HG03469 (cell line): Measurements from ENCODE around the gene RASL11B.

ENCODE experiments used
- ATAC-seq: cut with Tn5 transposase; IDR thresholded peaks from one replicate; pipeline ENCODE4 v1.9.1; 2021; ENCODE audit warnings: mild to moderate bottlenecking, moderate library complexity, moderate number of reproducible peaks; ENCODE audit not compliant: unreplicated experiment

Gene RASL11B

DNA sequence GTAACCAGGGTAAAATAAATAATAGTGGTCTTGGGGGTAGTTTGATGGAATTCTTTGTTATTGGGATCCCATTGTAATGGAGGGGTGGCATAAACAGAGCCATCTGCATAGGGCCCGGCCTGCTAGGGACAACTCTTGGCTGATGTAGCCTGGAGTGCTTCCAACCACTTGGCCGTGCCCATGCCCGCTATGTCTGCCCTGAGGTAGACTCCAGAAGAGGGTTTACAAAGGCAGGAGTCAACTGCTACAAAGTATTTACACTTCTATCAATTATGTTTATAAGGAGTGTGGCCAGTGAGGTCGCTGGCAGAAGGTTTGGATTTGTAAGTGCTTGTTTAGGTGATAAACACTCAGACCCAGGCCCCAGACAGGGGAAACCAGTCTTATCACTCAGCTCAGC is 8.1 kb downstream of the RASL11B start:
- no peak for ATAC-seq

DNA sequence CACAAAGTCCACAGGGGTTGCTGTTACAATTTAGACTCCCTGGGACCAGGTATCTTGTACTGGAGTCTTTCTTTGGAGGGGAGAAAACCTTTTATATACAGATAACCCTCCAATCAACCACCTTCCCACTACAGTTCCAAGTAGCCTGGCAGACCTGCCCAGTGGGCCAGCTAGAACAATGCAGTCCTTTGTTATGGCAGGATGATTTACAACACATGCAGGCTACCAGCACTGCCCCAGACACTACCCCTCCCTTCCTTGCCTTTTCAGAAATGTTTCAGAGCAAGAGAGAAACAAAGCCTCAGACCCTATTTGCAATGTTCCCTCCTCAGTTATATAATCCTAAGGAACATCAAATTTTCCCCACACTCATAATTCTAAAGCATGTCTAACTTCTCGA is 11.1 kb downstream of the RASL11B start:
- no peak for ATAC-seq

DNA sequence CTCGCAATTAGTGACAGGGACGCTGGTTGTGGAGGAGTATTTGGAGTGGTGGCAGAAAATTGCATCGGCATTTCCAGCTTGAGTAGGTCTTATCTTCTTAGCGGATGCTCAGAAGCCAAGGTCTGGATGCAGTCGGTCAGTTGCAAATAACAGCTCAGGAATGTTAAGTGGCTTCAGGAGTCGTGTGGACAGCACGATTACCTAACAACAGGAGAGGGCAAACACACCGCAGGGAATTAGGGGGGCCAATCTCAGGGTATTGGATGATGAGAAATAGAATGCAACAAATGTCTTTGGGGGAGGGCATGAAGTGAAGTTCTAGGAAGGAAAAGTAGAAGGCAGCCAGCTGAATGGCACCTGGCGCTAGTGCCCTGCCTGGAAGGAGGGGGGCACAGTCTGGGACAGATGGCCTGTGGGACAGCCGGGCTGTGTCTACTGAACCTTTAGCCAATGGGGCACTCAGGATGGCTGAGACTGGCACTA is 11.8 kb downstream of the RASL11B start:
- ATAC-seq: no peak

DNA sequence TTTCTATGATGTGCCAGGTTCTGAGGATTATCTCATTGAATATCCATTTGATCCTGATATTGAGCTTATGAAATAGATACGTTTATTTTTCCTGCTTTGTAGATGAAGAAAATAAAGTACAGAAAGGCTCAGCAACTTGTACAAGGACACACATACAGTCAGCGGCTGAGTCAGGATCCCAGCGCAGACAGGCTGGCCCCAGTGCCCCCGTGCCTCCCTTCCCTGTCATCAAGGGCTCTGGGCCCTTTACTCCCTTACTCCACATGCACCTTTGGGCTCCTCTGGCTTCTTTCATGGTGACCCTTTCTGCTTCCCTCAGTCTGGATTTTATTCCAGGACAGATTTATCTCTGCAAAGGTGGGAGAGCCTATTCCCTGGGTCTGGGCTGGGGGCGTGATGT is 12.8 kb downstream of the RASL11B start:
- no peak for ATAC-seq

DNA sequence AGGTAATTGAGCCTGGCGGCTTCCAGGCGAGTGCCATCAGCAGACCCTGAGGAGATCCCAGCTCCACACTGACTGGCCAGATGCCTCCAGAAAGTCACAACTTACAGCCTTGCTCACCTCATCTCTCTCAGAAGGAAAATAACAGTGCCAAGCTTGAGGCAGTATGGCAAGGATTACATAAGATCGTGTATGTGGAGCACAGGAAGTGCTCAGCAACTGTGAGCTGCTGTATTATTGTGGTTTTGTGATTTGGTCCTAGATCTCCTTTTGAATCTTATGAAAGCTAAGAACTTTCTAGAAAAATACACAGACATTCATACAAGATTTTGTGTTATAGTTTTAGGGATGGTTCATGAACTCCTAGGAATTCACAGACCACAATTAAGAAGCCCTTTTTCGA is 14.0 kb downstream of the RASL11B start:
- no peak for ATAC-seq

DNA sequence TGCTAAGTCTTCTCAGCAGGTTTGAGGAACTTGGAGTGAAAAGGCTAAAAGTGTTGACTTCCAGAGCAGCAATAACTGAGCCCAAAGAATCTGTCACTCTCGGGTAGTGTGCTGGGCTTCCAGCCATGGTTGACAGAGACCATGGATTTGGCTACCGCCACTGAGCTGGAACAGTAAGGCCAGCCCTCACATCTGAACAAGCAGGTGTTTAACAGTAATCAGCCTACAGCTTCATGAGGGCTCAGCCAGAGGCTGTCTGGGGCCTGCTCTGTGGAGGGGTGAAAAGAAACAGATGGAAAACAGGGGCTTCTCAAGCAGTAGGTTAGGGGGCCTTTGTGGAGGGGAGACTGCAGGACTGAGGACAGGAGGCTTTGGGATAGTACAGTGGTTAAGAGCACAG is 14.9 kb downstream of the RASL11B start:
- no peak for ATAC-seq

DNA sequence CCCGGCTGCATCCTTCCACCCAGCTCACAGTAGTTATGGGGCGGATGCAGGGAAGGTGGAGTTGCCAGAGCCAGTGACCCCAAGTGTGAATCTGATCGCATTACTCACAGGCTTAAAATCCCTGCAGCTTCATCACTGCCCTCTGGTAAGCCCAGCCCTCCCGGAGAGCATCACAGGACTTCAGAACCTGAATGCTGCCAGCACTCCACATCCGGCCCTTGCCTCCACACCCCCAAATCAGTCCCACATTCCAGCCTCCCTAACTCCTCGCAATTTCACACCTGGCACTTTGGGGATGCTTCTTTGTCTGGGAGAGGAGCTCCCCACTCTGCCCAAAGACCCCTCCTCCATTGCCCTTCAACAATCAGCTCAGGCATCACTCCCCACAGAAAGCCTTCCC is 15.6 kb downstream of the RASL11B start:
- ATAC-seq: no peak

DNA sequence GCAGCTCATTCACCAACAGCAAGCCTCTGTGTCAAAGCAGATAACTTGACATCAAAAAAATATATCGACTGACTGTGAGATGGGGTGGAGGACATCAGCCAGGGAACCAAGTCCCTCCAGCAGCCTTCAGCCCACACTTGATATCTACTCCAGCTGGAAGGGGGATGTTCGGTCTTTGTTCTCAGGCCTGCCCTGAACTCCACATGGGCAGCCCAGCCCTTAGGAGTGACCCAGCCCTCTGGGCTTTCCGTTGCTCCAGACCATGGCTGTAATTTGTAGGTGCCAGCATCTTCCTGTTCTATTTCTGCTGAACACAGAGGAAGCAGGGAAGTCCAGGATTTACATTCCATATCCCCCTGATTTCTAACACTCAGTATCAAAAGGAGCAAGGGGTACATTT is 17.4 kb downstream of the RASL11B start:
- ATAC-seq: no peak

DNA sequence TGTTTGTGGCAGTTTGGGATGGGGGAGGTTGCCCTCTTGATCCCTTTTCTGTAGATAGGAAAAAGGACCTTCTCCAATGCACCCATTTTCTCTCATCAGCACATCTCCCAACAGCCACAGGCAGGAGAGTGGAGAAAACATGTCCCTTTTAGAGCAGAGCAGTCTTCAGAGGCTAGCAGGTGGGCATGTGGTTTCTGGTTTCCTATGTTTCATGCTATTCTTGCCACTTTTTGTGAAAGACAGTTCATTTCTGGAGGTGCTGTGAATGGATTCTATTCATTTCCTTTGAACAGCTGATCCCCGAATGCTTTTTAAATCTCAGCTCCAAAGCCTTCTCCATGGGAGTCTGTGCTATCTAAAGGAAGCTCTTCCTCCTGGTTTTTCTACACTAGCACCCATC is 18.9 kb downstream of the RASL11B start:
- no peak for ATAC-seq

DNA sequence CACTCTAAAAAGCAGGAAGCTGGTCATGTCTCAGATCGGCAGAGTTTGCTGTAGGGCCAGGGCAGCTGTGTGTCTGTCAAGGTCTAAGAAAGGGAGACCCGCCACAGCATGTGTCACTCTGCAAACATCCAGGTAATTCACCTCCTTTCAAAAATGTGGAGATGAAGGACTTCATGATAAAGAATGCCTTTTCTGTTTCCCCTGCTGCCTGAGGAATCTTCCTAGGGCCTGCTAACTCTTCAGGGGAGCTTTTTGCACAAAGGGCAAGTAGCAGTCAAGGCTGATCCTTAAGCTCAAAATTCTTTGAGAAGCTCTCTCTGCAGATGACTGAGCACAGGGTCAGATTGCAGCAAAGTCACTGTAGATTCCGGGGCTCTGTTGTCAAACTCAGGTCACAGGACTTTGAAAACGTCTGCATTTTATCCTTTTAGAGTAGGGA is 21.1 kb downstream of the RASL11B start:
- no peak for ATAC-seq

DNA sequence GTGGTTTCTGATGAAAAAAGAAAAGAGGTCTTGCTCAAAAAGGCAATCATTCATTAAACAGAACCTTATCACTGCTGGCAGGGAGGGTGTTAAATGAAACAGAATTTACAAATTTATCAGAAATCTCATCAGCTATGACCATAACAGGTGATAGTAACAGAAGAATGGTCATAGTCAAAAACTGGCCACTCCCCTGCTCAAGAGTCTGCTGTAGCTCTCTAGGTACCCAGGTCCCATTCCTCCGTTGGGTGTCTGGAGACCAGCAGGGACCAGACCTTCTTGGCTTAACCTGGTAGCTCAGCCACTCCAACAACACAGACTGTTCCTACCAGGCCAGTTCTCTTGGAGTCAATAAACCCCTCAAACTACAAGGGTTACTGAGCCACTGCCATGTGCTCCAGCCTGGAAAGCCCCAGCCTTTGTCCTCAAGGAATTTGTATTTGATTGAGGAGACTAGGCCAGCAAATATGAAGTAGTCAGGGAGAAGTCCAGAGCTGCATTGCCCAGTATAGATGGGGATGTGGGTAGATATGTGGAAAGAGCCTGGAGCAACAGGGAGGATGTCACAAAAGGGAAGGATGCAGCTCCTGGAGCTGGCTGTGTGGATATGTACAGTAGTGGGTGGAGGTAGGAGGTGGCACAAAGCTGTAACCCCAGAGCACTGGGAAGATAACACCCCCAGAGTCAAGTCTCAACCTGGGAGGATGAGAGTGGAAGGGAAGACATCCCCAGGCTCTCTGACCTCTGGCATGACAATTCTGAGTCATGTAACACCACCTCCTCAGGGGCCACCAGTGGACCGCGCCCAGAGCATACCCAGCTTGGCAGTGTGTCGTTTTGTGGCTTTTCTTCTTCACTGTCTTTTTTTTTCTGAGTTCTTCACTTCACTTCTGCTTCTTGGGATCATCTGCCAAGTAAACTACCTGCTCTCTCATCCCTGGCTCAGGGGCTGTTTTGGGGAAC is 21.9 kb downstream of the RASL11B start:
- ATAC-seq: no peak

DNA sequence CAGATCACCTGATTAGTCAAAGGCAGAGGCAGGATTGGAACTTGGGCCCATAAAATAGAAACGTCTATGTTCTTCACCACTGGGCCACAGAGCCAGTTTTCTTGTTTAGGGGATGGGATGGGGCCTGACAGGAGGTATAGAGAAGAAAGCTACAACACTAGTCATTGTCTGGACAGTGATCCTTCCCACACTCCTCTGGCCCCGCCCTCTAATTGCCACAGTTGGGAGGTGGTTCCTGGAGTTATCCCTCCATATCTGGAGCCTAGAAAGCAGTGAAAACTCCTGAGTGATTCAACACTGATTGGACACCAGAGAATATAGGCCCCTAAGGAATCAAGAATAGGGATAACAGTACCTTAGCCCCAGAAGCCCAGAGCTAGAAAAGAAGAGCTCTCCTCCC is 22.9 kb downstream of the RASL11B start:
- no peak for ATAC-seq

DNA sequence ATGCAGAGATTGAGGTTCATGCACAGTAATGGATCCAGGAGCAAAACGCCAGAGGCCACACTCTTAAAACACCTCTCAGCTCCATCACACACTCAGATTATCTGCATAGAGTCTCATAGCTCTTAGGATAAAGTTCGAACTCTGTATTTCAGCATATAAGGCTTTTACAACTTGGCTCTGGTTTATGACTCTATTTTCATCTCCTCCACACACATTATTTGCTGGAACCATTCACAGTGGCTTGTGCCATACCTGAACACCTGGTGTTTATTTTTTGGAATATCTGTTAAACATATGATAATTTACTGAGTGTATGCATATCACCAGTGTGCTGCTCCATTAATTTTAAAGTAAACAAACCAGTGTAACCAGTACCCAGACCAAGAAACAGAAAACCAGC is 27.2 kb downstream of the RASL11B start:
- ATAC-seq: no peak

DNA sequence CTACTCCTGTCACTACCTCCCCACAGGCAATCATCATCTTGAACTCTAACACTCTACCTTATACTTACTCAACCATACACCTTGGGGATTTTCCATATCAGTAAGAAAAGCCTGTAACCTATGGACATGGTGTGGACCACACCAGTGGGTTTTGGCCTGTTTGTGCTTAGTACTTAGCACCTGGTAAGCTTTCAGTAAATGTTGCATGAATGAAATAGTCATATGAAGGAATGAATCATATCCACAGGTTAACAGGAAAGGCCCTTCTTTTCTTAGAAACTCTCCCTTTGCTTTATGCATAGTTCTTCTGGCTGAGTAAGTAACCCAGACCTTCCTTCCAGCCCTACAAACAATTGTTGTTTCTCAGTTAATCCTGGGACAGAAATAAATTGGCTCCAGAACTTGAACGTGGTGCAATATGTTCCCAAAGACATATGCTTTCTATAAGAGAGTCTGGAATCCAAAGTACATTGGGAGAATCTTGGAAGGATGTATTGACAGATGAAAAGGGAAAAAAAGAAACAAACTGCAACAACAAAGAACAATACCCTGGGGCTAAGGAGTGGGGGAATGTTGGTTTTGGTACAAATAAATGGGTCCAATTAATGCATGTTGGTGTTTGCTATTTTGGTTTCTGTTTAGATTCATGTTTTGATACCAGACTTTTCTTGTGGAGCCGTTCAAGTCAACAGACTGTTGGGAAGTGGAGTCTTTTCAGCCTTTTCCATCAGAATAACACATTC is 27.8 kb downstream of the RASL11B start:
- no peak for ATAC-seq

DNA sequence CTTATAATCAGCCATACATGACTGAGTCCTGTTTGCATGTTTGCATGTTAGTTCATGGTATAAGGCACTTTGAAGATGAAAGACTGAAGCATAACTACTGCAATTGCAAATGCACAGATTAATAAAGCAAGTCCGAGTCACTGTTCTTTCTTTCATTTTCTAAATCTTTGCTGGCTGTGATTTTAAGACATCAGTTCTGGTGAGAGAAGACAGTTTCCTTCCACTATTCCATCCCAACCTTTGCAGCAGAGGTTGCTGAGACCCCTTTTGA is 28.3 kb downstream of the RASL11B start:
- no peak for ATAC-seq

DNA sequence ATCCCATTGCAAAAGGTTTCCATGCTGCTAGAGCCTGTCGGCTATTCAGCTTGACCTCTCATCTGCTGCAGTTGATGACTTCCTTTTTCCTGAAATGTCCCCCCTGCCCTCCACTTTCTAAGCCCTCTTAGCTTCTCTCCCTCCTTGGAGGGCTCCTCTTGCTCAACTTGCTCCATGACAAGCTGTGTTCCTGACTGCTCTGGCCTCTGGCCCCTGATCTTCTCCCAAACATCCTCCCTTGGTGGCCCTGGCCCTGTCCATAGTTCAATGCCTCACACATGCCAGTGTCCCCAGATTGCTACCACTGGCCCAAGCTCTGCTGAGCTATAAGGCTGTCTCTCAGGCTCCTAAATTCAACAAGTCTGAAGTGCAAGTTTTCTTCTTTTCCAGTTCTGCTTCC is 29.6 kb downstream of the RASL11B start:
- ATAC-seq: no peak

DNA sequence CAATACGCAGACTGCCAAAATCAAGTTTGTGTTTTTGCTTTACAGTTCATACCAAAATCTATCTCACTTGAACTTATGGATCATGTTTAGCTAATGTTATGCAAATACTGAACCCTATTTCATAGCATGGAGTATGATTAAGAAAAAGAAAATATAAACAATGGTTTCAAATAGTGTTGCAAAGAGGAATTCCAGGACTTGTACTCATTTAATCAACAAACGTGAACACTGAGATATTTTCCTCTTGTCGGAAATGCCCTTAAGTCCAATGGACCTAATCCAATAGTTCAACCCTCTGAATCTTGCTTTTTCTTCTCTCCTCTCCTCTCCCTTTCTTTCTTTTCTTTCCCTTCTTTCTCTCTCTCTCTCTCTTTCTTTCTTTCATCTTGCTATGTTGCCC is 30.8 kb downstream of the RASL11B start:
- no peak for ATAC-seq

DNA sequence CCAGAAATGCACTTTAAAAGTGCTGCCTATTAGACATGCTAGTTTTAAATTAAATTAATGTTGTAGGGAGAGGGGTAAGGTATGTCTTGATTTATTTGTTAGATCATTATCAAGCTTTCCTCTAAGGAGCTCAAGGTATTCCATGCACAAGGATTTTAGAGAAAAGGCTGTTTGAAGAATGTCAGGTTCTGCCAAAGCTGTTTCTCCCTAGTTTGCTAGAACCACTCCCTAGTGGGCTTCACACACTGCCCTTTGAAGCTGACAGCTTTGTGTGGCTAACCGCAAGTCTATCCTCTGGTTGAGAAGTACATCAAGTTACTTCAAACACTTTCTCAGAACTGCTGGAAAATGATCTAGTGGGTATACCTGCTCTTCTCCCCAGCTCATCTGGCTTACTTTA is 32.3 kb downstream of the RASL11B start:
- ATAC-seq: no peak

DNA sequence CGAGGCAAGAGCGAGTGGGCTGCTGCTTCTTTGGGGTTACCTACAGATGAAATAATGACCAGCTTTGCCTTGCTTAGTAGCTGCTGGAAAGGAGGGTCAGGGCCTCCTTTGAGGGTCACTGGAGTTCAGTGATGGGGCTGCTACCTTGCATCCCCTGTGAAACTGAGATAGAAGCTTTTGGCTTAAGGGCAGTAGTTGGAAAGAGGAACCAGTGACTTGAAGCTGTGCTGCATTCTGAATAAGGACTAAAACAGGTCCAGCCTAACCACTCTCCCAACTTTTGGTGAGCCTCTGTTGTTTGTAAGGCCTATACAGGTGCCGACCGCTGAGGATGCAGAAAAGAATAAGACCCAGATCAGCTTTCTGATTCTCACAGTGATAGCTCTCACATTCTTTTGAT is 41.2 kb downstream of the RASL11B start:
- ATAC-seq: no peak

DNA sequence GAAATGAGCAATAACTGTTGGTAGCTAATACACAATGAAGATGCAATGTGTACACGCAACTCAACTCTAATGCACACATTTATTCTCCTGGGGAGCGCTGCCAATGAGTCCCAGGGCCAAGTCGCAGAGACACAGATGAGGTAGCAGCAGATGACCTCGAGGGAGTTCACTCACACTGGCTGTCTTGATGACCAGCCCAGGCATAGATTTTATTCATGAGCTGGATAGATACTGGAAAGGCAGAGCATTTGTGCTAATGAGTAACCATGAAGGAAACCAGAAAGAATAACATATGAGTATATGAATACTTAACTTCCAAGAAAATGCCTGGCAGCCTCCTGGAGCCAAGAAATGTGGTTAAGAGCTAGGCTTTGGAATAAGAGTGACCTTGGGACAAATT is 42.3 kb downstream of the RASL11B start:
- ATAC-seq: no peak

DNA sequence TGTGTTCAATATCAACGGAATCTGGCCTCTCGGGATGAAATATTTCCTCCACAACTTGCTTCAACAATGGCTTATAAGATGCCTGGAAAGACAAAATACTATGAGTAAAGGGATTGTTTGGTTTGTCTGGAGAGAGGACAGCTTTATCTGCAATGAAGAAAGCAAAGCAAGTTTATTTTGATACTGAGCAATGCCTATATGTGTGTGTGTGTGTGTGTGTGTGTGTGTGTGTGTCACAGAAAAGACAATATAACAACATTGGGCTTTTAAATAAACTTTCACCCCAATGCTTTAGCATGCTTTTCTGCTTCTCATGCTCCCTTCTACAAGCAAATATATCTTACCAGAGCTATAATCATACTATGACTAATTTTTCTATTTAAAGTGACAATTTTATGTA is 45.4 kb downstream of the RASL11B start:
- ATAC-seq: no peak

DNA sequence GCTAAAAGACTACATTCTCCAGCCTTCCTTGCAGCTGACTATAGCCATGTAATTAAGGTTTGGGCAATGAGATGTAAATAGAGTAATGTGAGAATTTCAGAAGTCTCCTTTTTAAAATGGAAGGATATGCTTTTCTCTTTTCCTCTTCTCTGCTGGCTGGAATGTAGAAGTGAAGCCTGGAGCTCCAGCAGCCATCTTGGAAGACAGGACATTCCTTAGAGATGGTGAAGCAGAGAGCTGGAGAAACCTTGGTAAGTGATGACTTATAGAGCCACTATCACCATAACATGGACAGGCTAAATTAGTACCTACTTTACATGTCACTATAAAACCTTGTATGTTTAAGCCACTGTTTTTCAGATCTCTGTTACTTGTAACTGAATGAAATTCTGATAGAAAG is 48.0 kb downstream of the RASL11B start:
- ATAC-seq: no peak
